ENCODE results near the gene ATG9B. TPM values are rescaled to one million over a fixed set of nuclear protein-coding genes. Genes with fewer than 3 reads are reported as not detected.

The ATG9B gene
- total and polyA plus RNA-seq, 9 of the 15 experiments (the other 6 are each of a cell fraction or from before 2014, with no cell fraction given): 0.29 to 8.0 (median 2.1) TPM

- TF ChIP-seq VEZF1 (CRISPR knock-in tag; IDR thresholded peaks at IDR 0.05) (peak; percentile 97), NONO (IDR thresholded peaks at IDR 0.05; ENCODE audit: low read depth in 2 of 2, low read length in 1 of 2) (0 out of 4 replicates have a peak, but pooled peaks of 1 of the 2 experiments have one; percentile 45)
These were observed 46.0 kb downstream of the ATG9B start, which contains the start of gene KCNH2 (continued) for GRCh38 chr7:150978126-150978789.

GRCh38 chr7:150977382-150978125 lies 46.7 kb downstream of the ATG9B start:
- H3K79me2 ChIP-seq (ENCODE audit: control insufficient read depth, insufficient read depth, low read length): peaks cover 28% of the 10 kb centered on the region
- H3K27ac ChIP-seq (ENCODE audit: extremely low read depth, low read depth, low read length): peak overlapping the region; percentile 34; the same call in 2 of the 3 replicates
- H3K9me1 ChIP-seq (ENCODE audit: control insufficient read depth, insufficient read depth, low read length): no peaks in the 10 kb centered on the region
- 5% methylated on average over 17 of the region's 62 CpGs for WGBS (ENCODE audit: insufficient coverage, low coverage, missing lambda C conversion rate)
- POLR2A ChIA-PET: interaction anchor here (0.7 to 1.4 kb wide), 4 partner anchors 8 to 68 kb away, joined by 3 to 6 read pairs (median 4); no protein-coding TSS in a partner anchor
- peaks cover 9% of the 10 kb centered on the region; the same call in 1 of the 2 replicates for H4K20me1 ChIP-seq (replicated peaks; ENCODE audit: control insufficient read depth, insufficient read depth, low read length)
- no peaks in the 10 kb centered on the region for H3K9me3 ChIP-seq (replicated peaks; ENCODE audit: control insufficient read depth, insufficient read depth, low read depth, low read length)
- peaks cover 23 to 24% of the 10 kb centered on the region in 2 experiments for H3K27me3 ChIP-seq (ENCODE audit: control insufficient read depth in 2 of 2, insufficient read depth in 2 of 2, low read length in 2 of 2)
- H3K36me3 ChIP-seq (ENCODE audit: control insufficient read depth, insufficient read depth, low read length): peaks cover 16% of the 10 kb centered on the region; the same call in 2 of the 3 replicates
- DNase-seq (ENCODE audit: extremely low read depth in 1 of 4, low spot score in 3 of 4) (peak in 2 of 4 experiments; percentile 45 to 63), ATAC-seq (no peak), FAIRE-seq (peak; percentile 73)
- peak overlapping the region; percentile 69 for H2AFZ ChIP-seq (ENCODE audit: low read depth, low read length)
- in situ Hi-C loops (cut with MboI): no loop called here
- no TSS peak for BruUV-seq (replicated peaks)
- peak overlapping the region; percentile 45 for H3K4me3 ChIP-seq
- H3K9ac ChIP-seq (ENCODE audit: insufficient read depth in 1 of 2, low read depth in 2 of 2, low read length in 2 of 2): peak overlapping the region; percentile 57 to 90
- H3K4me1 ChIP-seq (replicated peaks in 1 of 2; ENCODE audit: control insufficient read depth in 2 of 2, insufficient read depth in 2 of 2, low read length in 2 of 2): peaks cover 37 to 71% of the 10 kb centered on the region in 2 experiments
- CTCF ChIA-PET (ENCODE audit: low intra/inter-chr PET ratio): no interaction called here
- intact Hi-C loops (cut with micrococcal nuclease): loop anchor here (2.0 kb wide), 1 partner anchor 15 kb away; no protein-coding TSS in a partner anchor
- H3K4me2 ChIP-seq (ENCODE audit: insufficient read depth, low read length): peak overlapping the region; percentile 94
- TF ChIP-seq EP300 (IDR thresholded peaks at IDR 0.05; ENCODE audit: low read length): no peak
- TF ChIP-seq E2F3 (CRISPR knock-in tag; IDR thresholded peaks at IDR 0.05): 0 out of 2 replicates have a peak, but pooled peaks have one; percentile 46
- TF ChIP-seq CREB5 (CRISPR knock-in tag; IDR thresholded peaks at IDR 0.05): no peak
- 0 out of 4 replicates have a peak, but pooled peaks of 1 of the 2 experiments have one; percentile 62 for TF ChIP-seq SIN3A (IDR thresholded peaks at IDR 0.05; ENCODE audit: borderline replicate concordance in 2 of 2, control insufficient read depth in 1 of 2, low read depth in 2 of 2, low read length in 2 of 2)
- no peak for TF ChIP-seq HNRNPLL (IDR thresholded peaks at IDR 0.05; ENCODE audit: low read depth, low read length, poor library complexity, severe bottlenecking)
